NT2/D1 (cell line): ENCODE results near the gene IYD.

ENCODE experiments used
- YY1 ChIP-seq: IDR thresholded peaks from 2 replicates; pipeline ENCODE4 v1.6.1; 2011; ENCODE audit not compliant: insufficient read length, insufficient read depth
- ZNF274 ChIP-seq: IDR thresholded peaks from 2 replicates; pipeline ENCODE4 v1.6.1; 2011; ENCODE audit warnings: mild to moderate bottlenecking, low read depth, low read length

GRCh38 chr6:150409576-150410066 is 40.8 kb downstream of the IYD start:
- TF ChIP-seq YY1: no peak
- no peak for TF ChIP-seq ZNF274
